ENCODE data around the gene CLIC4.

DNA sequence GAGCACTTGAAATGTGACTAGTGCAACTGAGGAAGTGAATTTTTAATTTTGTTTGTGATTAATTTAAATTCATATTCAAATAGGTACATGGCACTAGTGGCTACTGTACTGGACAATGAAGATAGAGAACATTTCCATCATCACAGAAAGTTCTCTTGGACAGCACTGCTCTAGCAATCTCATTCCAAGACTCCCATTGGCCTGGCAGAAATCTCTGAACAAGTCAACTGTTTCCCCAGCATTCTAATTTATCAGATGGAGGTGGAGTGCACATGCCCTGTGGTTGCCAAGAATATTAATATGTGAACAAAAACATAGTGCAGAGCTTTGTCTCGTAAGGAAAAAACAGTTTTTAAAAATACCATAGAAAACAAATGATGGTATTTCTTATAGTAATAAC, 81.3 kb downstream of the CLIC4 start:
- TF ChIP-seq ZBTB7A (IDR thresholded peaks at IDR 0.05; ENCODE audit: borderline replicate concordance, control insufficient read depth, low read depth, low read length) (no peak), DIDO1 (tag; IDR thresholded peaks at IDR 0.05; ENCODE audit: low read depth) (no peak), RFX1 (IDR thresholded peaks at IDR 0.05) (no peak)

All from K562 (cell line).